ENCODE measurements around the gene ROCK2. TPM values are rescaled to one million over a fixed set of nuclear protein-coding genes. Genes with fewer than 3 reads are reported as not detected.

The ROCK2 gene
- total and polyA plus RNA-seq, 9 of the 15 experiments (the other 6 are each of a cell fraction or from before 2014, with no cell fraction given) = 4.9 to 30.6 (median 14.3) TPM

DNA sequence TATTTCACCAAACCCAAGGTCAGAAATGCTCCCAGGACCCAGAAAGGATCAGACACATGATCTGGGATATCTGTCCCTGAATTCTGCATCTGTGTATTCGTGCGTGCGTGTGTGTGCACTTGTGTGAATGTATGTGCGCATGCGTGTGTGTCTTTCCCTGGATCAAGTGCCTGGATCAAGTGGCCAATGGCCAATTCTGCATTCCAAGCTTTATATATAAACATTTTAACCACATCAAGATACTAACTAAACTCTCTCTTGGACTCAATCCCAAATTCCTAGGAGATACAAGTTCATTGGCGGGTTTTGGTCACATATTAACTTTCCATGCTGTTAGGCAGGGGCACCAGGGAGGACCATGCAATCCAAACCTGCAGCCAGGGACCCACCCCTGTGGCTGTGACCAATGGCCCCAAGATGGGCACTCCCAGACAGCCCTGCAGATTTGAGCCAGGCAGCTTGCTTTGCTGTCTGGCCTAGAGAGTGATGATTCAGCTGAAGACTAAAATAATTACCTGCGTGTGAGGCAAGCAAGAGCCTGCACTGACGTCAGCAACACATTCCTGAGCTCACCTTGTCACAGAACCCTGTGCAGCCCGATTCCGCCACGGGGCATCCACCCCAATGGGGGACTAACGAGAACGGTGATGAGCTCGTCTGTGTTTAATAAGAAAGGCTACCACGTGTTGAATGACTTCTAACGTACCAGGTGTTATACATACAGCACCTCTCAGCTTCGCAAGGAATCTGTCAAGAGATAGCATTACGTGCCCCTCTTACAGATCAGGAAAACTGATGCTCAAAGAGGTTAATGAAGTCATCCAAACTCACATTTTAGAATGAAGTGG is 45.3 kb upstream of the ROCK2 start:
- H2AFZ ChIP-seq (ENCODE audit: low read depth, low read length) = no peak overlapping the region; the same call in 1 of the 2 replicates
- no peaks in the 10 kb centered on the region for H4K20me1 ChIP-seq (replicated peaks; ENCODE audit: control insufficient read depth, insufficient read depth, low read length)
- H3K36me3 ChIP-seq (ENCODE audit: control insufficient read depth, insufficient read depth, low read length) = no peaks in the 10 kb centered on the region
- H3K9me3 ChIP-seq (replicated peaks; ENCODE audit: control insufficient read depth, insufficient read depth, low read depth, low read length) = no peaks in the 10 kb centered on the region
- no peak for FAIRE-seq
- in situ Hi-C loops (cut with MboI) = no loop called here
- H3K79me2 ChIP-seq (ENCODE audit: control insufficient read depth, insufficient read depth, low read length) = no peaks in the 10 kb centered on the region
- BruUV-seq (replicated peaks) = no TSS peak
- WGBS (ENCODE audit: insufficient coverage, low coverage, missing lambda C conversion rate) = 62% methylated on average over 18 of the region's 18 CpGs
- H3K4me3 ChIP-seq = no peak overlapping the region
- no peak overlapping the region for H3K27ac ChIP-seq (ENCODE audit: extremely low read depth, low read depth, low read length)
- intact Hi-C loops (cut with micrococcal nuclease) = no loop called here
- ChIA-PET CTCF (ENCODE audit: low intra/inter-chr PET ratio) (no interaction called here), POLR2A (interaction anchor here (0.6 to 0.9 kb wide), 2 partner anchors 28 to 577 kb away, joined by 3 to 5 read pairs; partner anchors contain the start of gene PDIA6)
- no peaks in the 10 kb centered on the region for H3K9me1 ChIP-seq (ENCODE audit: control insufficient read depth, insufficient read depth, low read length)
- TF ChIP-seq CTCFL (IDR thresholded peaks at IDR 0.05; ENCODE audit: borderline replicate concordance, insufficient read depth, low read depth, low read length, poor library complexity, severe bottlenecking) = no peak
- TF ChIP-seq EWSR1 (IDR thresholded peaks at IDR 0.05; ENCODE audit: borderline replicate concordance, low read depth, partially characterized antibody) = no peak
- no peak for TF ChIP-seq CC2D1A (IDR thresholded peaks at IDR 0.05)
- TF ChIP-seq, protein P1, sequence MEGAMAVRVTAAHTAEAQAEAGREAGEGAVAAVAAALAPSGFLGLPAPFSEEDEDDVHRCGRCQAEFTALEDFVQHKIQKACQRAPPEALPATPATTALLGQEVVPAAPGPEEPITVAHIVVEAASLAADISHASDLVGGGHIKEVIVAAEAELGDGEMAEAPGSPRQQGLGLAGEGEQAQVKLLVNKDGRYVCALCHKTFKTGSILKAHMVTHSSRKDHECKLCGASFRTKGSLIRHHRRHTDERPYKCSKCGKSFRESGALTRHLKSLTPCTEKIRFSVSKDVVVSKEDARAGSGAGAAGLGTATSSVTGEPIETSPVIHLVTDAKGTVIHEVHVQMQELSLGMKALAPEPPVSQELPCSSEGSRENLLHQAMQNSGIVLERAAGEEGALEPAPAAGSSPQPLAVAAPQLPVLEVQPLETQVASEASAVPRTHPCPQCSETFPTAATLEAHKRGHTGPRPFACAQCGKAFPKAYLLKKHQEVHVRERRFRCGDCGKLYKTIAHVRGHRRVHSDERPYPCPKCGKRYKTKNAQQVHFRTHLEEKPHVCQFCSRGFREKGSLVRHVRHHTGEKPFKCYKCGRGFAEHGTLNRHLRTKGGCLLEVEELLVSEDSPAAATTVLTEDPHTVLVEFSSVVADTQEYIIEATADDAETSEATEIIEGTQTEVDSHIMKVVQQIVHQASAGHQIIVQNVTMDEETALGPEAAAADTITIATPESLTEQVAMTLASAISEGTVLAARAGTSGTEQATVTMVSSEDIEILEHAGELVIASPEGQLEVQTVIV (CRISPR knock-in tag; IDR thresholded peaks at IDR 0.05; ENCODE audit: borderline replicate concordance) = no peak
- no peak for TF ChIP-seq TAF15 (IDR thresholded peaks at IDR 0.05; ENCODE audit: low read depth, low read length)
- TF ChIP-seq FOXM1 (IDR thresholded peaks at IDR 0.05; ENCODE audit: low read depth) = no peak
- no peak for TF ChIP-seq FOXM1 (CRISPR knock-in tag; IDR thresholded peaks at IDR 0.05; ENCODE audit: low read depth)
- TF ChIP-seq FOXK1 (CRISPR knock-in tag; IDR thresholded peaks at IDR 0.05; ENCODE audit: borderline replicate concordance) = no peak
- TF ChIP-seq TCFL5 (CRISPR knock-in tag; conservative IDR thresholded peaks at IDR 0.05) = no peak
- no peak for TF ChIP-seq ZSCAN29 (IDR thresholded peaks at IDR 0.05)
- TF ChIP-seq KDM5B (IDR thresholded peaks at IDR 0.05; ENCODE audit: insufficient replicate concordance, low read depth, low read length) = no peak
- no peak for TF ChIP-seq ID3 (CRISPR knock-in tag; IDR thresholded peaks at IDR 0.05)
- no peak for TF ChIP-seq ID3 (tag; IDR thresholded peaks at IDR 0.05)
- no peak for TF ChIP-seq XRCC3 (IDR thresholded peaks at IDR 0.05)
- TF ChIP-seq LCOR (CRISPR knock-in tag; IDR thresholded peaks at IDR 0.05) = no peak
- TF ChIP-seq ZNF696 (CRISPR knock-in tag; conservative IDR thresholded peaks at IDR 0.05) = no peak
- no peak for TF ChIP-seq ZNF79 (CRISPR knock-in tag; IDR thresholded peaks at IDR 0.05; ENCODE audit: low read depth)
- TF ChIP-seq NRF1 (conservative IDR thresholded peaks at IDR 0.05 in 1 of 2, IDR thresholded peaks at IDR 0.05 in 1 of 2) = no peak
- no peak overlapping the region; a peak in 1 of 4 replicates for H3K9ac ChIP-seq (ENCODE audit: insufficient read depth in 1 of 2, low read depth in 2 of 2, low read length in 2 of 2)
- DNase-seq (ENCODE audit: extremely low read depth in 1 of 4, low spot score in 3 of 4) = no peak
- peaks cover 4 to 15% of the 10 kb centered on the region in 2 experiments; a peak in 3 of 5 replicates for H3K4me1 ChIP-seq (replicated peaks in 1 of 2; ENCODE audit: control insufficient read depth in 2 of 2, insufficient read depth in 2 of 2, low read length in 2 of 2)
- H3K27me3 ChIP-seq (ENCODE audit: control insufficient read depth in 2 of 2, insufficient read depth in 2 of 2, low read length in 2 of 2) = no peaks in the 10 kb centered on the region
- no peak overlapping the region for H3K4me2 ChIP-seq (ENCODE audit: insufficient read depth, low read length)
- ATAC-seq = no peak
